Measurements from ENCODE around the gene LAGE3. TPM values are rescaled to one million over a fixed set of nuclear protein-coding genes. Genes with fewer than 3 reads are reported as not detected.

The LAGE3 gene
- total RNA-seq, 1 donor = 19.1 TPM

- DNase-seq (ENCODE audit: low read depth) = no peak
- no peak overlapping the region for H3K4me3 ChIP-seq (ENCODE audit: low read depth, low read length)
- TF ChIP-seq CTCF (IDR thresholded peaks at IDR 0.05; ENCODE audit: insufficient read depth, low read length) = no peak
These were observed 32.7 kb downstream of the LAGE3 start for GRCh38 chrX:154446430-154446829.

- no peak for DNase-seq (ENCODE audit: low read depth)
- peak overlapping the region; percentile 73 for H3K4me3 ChIP-seq (ENCODE audit: low read depth, low read length)
- TF ChIP-seq CTCF (IDR thresholded peaks at IDR 0.05; ENCODE audit: insufficient read depth, low read length) = no peak
These were observed 33.3 kb downstream of the LAGE3 start for GRCh38 chrX:154445776-154446175.

DNA sequence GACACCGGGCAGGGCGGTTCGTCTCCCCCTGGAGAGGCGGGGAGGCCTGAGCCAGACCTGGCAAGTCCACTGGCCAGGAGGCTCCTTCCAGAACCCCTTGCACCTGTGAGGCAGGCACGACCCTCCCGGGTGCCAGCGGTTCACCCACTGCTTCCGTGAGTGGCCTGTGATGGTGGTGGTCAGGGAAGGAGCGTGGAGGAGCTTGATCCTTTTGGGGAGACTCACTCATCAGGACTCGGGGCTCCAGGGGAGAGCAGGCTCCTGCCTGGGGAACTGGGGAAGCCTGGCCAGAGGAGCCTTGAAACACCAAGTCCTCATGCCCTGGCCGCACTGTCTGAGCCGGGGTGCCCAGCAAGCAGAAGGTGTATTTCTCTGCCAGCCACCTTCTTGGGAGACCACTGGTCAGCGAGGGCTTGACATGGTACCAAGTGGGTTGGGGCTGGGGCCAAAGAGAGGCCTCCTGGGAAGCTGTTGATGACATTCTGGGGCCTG is 34.3 kb downstream of the LAGE3 start:
- no peak for DNase-seq (ENCODE audit: low read depth)
- peak overlapping the region; percentile 73 for H3K4me3 ChIP-seq (ENCODE audit: low read depth, low read length)
- TF ChIP-seq CTCF (IDR thresholded peaks at IDR 0.05; ENCODE audit: insufficient read depth, low read length) = no peak

- no peak for TF ChIP-seq CTCF (IDR thresholded peaks at IDR 0.05; ENCODE audit: insufficient read depth, low read length)
- peak within 1 kb of the TSS; percentile 73 for H3K4me3 ChIP-seq (ENCODE audit: low read depth, low read length)
- DNase-seq (ENCODE audit: low read depth) = peak; percentile 41
These were observed 34.9 kb downstream of the LAGE3 start, which contains the start of gene FAM50A for GRCh38 chrX:154443992-154444754. Gene FAM50A, plus strand, starts transcription at chrX:154444141. Its CDS starts 95 bp downstream, at chrX:154444236.

DNA sequence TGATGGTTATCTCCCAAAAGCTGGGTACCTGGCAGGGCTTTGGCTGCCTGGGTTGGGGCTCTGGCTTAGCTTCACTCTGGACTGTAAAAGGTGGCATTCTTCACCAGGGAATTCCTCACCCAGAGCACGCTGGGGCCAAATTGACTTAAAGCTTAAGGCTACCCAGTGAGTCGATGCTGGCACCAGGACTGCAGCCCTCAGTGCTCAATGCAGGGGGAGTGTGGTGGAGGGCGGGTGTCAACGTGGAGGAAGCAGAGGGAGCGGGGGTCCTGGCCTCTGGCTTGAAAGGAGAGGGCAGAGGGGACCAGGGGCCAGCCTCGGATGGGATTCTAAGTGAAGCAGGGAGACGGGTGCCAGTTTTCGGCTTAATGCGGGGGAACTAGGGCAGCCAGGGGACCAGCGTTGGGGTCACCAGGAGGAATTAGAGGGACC is 35.6 kb downstream of the LAGE3 start:
- no peak for TF ChIP-seq CTCF (IDR thresholded peaks at IDR 0.05; ENCODE audit: insufficient read depth, low read length)
- no peak for DNase-seq (ENCODE audit: low read depth)
- peak overlapping the region; percentile 44 for H3K4me3 ChIP-seq (ENCODE audit: low read depth, low read length)

- no peak for TF ChIP-seq CTCF (IDR thresholded peaks at IDR 0.05; ENCODE audit: insufficient read depth, low read length)
- DNase-seq (ENCODE audit: low read depth) = no peak
These were observed 36.9 kb downstream of the LAGE3 start for GRCh38 chrX:154441984-154442707.

More at GRCh38 chrX:154441984-154442707, 36.9 kb downstream of the LAGE3 start:
- H3K4me3 ChIP-seq (ENCODE audit: low read depth, low read length) = no peak overlapping the region
